K562 (cell line): ENCODE measurements around the gene SAT2. TPM values are rescaled to one million over a fixed set of nuclear protein-coding genes. Genes with fewer than 3 reads are reported as not detected.

ENCODE experiments used
- ATAC-seq: fragments of 200-7000 bp; cut with Tn5 transposase; 3 replicates; pipeline ENCODE4 v1.9.1; 2020; ENCODE audit warnings: moderate library complexity
- BruUV-seq: library from RNA; stranded (reverse); fragments of 400-500 nt; replicated peaks from 2 replicates; lab custom pipeline; 2021; lab: Mats Ljungman, UMichigan
- CTCF ChIA-PET: fragments of 300-600 bp; formaldehyde crosslinking; extraction: SDS; loops from one replicate; lab custom pipeline; 2021; ENCODE audit warnings: low intra/inter-chr PET ratio; lab: Yijun Ruan, JAX
- POLR2A ChIA-PET: fragments of 300-600, 350-650 bp; sonication (Branson Sonifier 250); formaldehyde crosslinking; extraction: SDS; loops from one replicate; lab custom pipeline; 2021; ENCODE audit warnings: antibody characterized with exemption, inconsistent platforms; lab: Yijun Ruan, JAX
- DNase-seq, 4 experiments: peaks; one replicate each; pipeline versions ENCODE4 v3.0.0 to v3.0.0-alpha.2; 2011 to 2018; ENCODE audit warnings: low spot score in 3 of 4, mixed read lengths in 3 of 4; ENCODE audit errors: extremely low read depth in 1 of 4
- FAIRE-seq: peaks from 2 replicates; lab custom pipeline; 2011; peaks lifted over from hg19 to GRCh38; lab: Jason Lieb, UNC
- H2AFZ ChIP-seq: 2 replicates; pipeline ENCODE4 v1.6.0; 2011; ENCODE audit warnings: low read depth, low read length, control low read depth, inconsistent platforms
- H3K27ac ChIP-seq: fragments of 200-600 bp; 3 replicates; pipeline ENCODE4 v1.8.0; 2011; ENCODE audit warnings: low read depth, mild to moderate bottlenecking, control low read depth, inconsistent platforms, low read length, moderate library complexity, mixed read lengths; ENCODE audit errors: extremely low read depth
- H3K27me3 ChIP-seq, 2 experiments: fragments of 300-600 bp in 1 of 2; 2 replicates in 1 of 2; 3 replicates in 1 of 2; pipeline versions ENCODE4 v1.6.0 to v1.8.0; 2011; ENCODE audit warnings: inconsistent platforms in 2 of 2, low read length in 2 of 2, mild to moderate bottlenecking in 1 of 2, mixed read lengths in 1 of 2, moderate library complexity in 1 of 2; ENCODE audit not compliant: control insufficient read depth in 2 of 2, insufficient read depth in 2 of 2
- H3K36me3 ChIP-seq: fragments of 300-600 bp; 3 replicates; pipeline ENCODE4 v1.8.0; 2011; ENCODE audit warnings: mild to moderate bottlenecking, low read length, inconsistent platforms; ENCODE audit not compliant: control insufficient read depth, insufficient read depth
- H3K4me1 ChIP-seq, 2 experiments: fragments of 200-600 bp in 1 of 2; replicated peaks in 1 of 2; 2 replicates in 1 of 2; 3 replicates in 1 of 2; pipeline versions ENCODE4 v1.5.1 to v1.8.0; 2011; ENCODE audit warnings: inconsistent platforms in 2 of 2, low read length in 2 of 2, mild to moderate bottlenecking in 1 of 2, mixed read lengths in 1 of 2, moderate library complexity in 1 of 2; ENCODE audit not compliant: control insufficient read depth in 2 of 2, insufficient read depth in 2 of 2
- H3K4me2 ChIP-seq: 2 replicates; pipeline ENCODE4 v1.6.1; 2011; ENCODE audit warnings: low read length, control low read depth, inconsistent platforms, mixed read lengths; ENCODE audit not compliant: insufficient read depth
- H3K4me3 ChIP-seq: fragments of 200-600 bp; sonication (generic), shearing (Covaris generic); 2 replicates; pipeline ENCODE4 v1.5.1; 2016; ENCODE audit warnings: control low read depth, inconsistent platforms
- H3K79me2 ChIP-seq: fragments of 200-600 bp; 3 replicates; pipeline ENCODE4 v1.8.0; 2011; ENCODE audit warnings: low read length, inconsistent platforms; ENCODE audit not compliant: control insufficient read depth, insufficient read depth
- H3K9ac ChIP-seq, 2 experiments: 2 replicates each; pipeline versions ENCODE4 v1.6.0 to v1.6.1; 2011; ENCODE audit warnings: low read depth in 2 of 2, low read length in 2 of 2, control low read depth in 1 of 2, inconsistent platforms in 1 of 2, mild to moderate bottlenecking in 1 of 2, mixed read lengths in 1 of 2; ENCODE audit not compliant: insufficient read depth in 1 of 2
- H3K9me1 ChIP-seq: one replicate; pipeline ENCODE4 v1.6.0; 2011; ENCODE audit warnings: inconsistent platforms, mild to moderate bottlenecking, low read length, moderate library complexity; ENCODE audit not compliant: control insufficient read depth, insufficient read depth
- H3K9me3 ChIP-seq: replicated peaks from 2 replicates; pipeline ENCODE4 v1.5.1; 2011; ENCODE audit warnings: low read depth, low read length, inconsistent platforms; ENCODE audit not compliant: control insufficient read depth, insufficient read depth
- H4K20me1 ChIP-seq: replicated peaks from 2 replicates; pipeline ENCODE4 v1.6.1; 2011; ENCODE audit warnings: low read length, inconsistent platforms, mixed read lengths; ENCODE audit not compliant: control insufficient read depth, insufficient read depth
- ATF1 ChIP-seq, 2 experiments: fragments of 450-650 bp in 1 of 2; IDR thresholded peaks; 2 replicates each; pipeline ENCODE4 v1.6.1; 2016; ENCODE audit warnings: missing compliant biosample characterization in 1 of 2, missing genetic modification characterization in 1 of 2
- DPF2 ChIP-seq: fragments of 450-650 bp; IDR thresholded peaks from 2 replicates; pipeline ENCODE4 v1.6.1; 2016
- ILK ChIP-seq: fragments of 450-650 bp; IDR thresholded peaks from 2 replicates; pipeline ENCODE4 v1.6.1; 2016; ENCODE audit warnings: missing genetic modification characterization, low read depth, mild to moderate bottlenecking, missing compliant biosample characterization, moderate library complexity, borderline replicate concordance
- PHF8 ChIP-seq: fragments of 200-600 bp; sonication (generic); IDR thresholded peaks from 2 replicates; pipeline ENCODE4 v1.6.1; 2012; ENCODE audit warnings: mixed run types, mild to moderate bottlenecking, inconsistent platforms, low read length, moderate library complexity, borderline replicate concordance
- POLR2B ChIP-seq: fragments of 450-650 bp; IDR thresholded peaks from 2 replicates; pipeline ENCODE4 v1.6.1; 2018; ENCODE audit warnings: low read depth; ENCODE audit not compliant: partially characterized antibody
- PYGO2 ChIP-seq: fragments of 450-650 bp; IDR thresholded peaks from 2 replicates; pipeline ENCODE4 v1.6.1; 2016; ENCODE audit warnings: mild to moderate bottlenecking, missing genetic modification characterization, moderate library complexity, missing compliant biosample characterization
- RAD21 ChIP-seq, 2 experiments: fragments of 250-450 bp in 1 of 2; fragments of 450-650 bp in 1 of 2; sonication (Bioruptor Pico) in 1 of 2; formaldehyde crosslinking in 1 of 2; IDR thresholded peaks in 1 of 2; conservative IDR thresholded peaks in 1 of 2; 2 replicates each; pipeline versions ENCODE4 v1.4.0 to v1.8.0; 2020 to 2022; ENCODE audit warnings: mild to moderate bottlenecking in 2 of 2, moderate library complexity in 1 of 2
- TAF1 ChIP-seq: IDR thresholded peaks from 2 replicates; pipeline ENCODE4 v1.6.1; 2011; ENCODE audit warnings: mild to moderate bottlenecking, low read length, moderate library complexity; ENCODE audit not compliant: insufficient read depth, control insufficient read depth, severe bottlenecking; ENCODE audit errors: extremely low read depth
- TGIF2 ChIP-seq: sonication (generic); formaldehyde crosslinking; IDR thresholded peaks from 2 replicates; pipeline ENCODE4 v1.8.1; 2022; ENCODE audit warnings: mild to moderate bottlenecking, missing genetic modification reagents, moderate library complexity
- TOE1 ChIP-seq, 2 experiments: fragments of 450-650 bp in 1 of 2; sonication (generic) in 1 of 2; formaldehyde crosslinking in 1 of 2; IDR thresholded peaks; 2 replicates each; pipeline versions ENCODE4 v1.7.1 to v1.8.0; 2016 to 2022; ENCODE audit warnings: borderline replicate concordance in 2 of 2, mild to moderate bottlenecking in 2 of 2, antibody characterized with exemption in 1 of 2, inconsistent platforms in 1 of 2, low read depth in 1 of 2, missing genetic modification reagents in 1 of 2, moderate library complexity in 1 of 2
- TRIM24 ChIP-seq, 2 experiments: fragments of 450-650 bp; IDR thresholded peaks; 2 replicates each; pipeline ENCODE4 v1.6.1; 2016
- ZFX ChIP-seq: sonication (generic); formaldehyde crosslinking; IDR thresholded peaks from 2 replicates; pipeline ENCODE4 v1.8.0; 2022; ENCODE audit warnings: mild to moderate bottlenecking, missing genetic modification reagents, moderate library complexity
- ZNF507 ChIP-seq: conservative IDR thresholded peaks from 2 replicates; pipeline ENCODE4 v1.6.1; 2017; ENCODE audit warnings: missing genetic modification characterization, missing compliant biosample characterization
- ZNF584 ChIP-seq: fragments of 200-800 bp; sonication (Bioruptor generic); IDR thresholded peaks from 2 replicates; pipeline ENCODE4 v1.6.1; 2016; ENCODE audit warnings: low read depth, mild to moderate bottlenecking, missing genetic modification characterization, missing compliant biosample characterization
- WGBS: fragments of 100-300 bp; shearing (Covaris generic); methylation state at CpG from one replicate; pipeline ENCODE4 v1.1.6; 2016; ENCODE audit warnings: low coverage, mixed read lengths; ENCODE audit not compliant: insufficient coverage; ENCODE audit errors: missing lambda C conversion rate; 5-methylcytosine and 5-hydroxymethylcytosine counted together
- in situ Hi-C: fragments of 300-500 bp; cut with MboI; formaldehyde crosslinking; loops from 4 replicates; pipeline ENCODE4 v1.15.0; 2018; ENCODE audit warnings: inconsistent platforms, mixed read lengths
- intact Hi-C: fragments of 100-400 bp; cut with micrococcal nuclease; formaldehyde crosslinking; loops from 2 replicates; pipeline ENCODE4 v1.14.2; 2022
- polyA plus RNA-seq, 8 experiments: library from polyadenylated mRNA; depleted of rRNA in 4 of 8; stranded (reverse) in 5 of 8; unstranded in 3 of 8; fragments of >200 nt; fragmentation: Nextera tagmentation in 2 of 8; fragmentation: Illumina TruSeq in 1 of 8; extraction: Ambion mirVana in 2 of 8; extraction: Trizol in 1 of 8; gene quantifications; 2 replicates each; pipeline versions ENCODE4 v1.2.1 to v1.2.3, GENCODE V29; 2011 to 2014; ENCODE audit warnings: inconsistent platforms in 1 of 8, missing spikeins in 1 of 8
- total RNA-seq, 7 experiments: library from RNA; depleted of rRNA in 6 of 7; stranded (reverse); fragments of >200 nt in 6 of 7; fragmentation: Illumina TruSeq in 2 of 7; extraction: Trizol in 2 of 7; gene quantifications; 2 replicates each; pipeline versions ENCODE4 v1.2.1 to v1.2.3, GENCODE V29; 2011 to 2021; ENCODE audit warnings: low replicate concordance in 1 of 7
- TF ChIP-seq, protein P1 (sequence below): fragments of 450-650 bp; IDR thresholded peaks from 2 replicates; pipeline ENCODE4 v1.6.1; 2016; ENCODE audit warnings: antibody characterized with exemption
- TF ChIP-seq, protein P2 (sequence below), 2 experiments: fragments of 450-650 bp in 1 of 2; sonication (generic) in 1 of 2; formaldehyde crosslinking; conservative IDR thresholded peaks; 2 replicates each; pipeline versions ENCODE4 v1.4.0 to v1.8.1; 2020 to 2022; ENCODE audit warnings: mild to moderate bottlenecking in 1 of 2, missing genetic modification reagents in 1 of 2
- TF ChIP-seq, protein P3 (sequence below): fragments of 250-450 bp; sonication (Bioruptor Pico); IDR thresholded peaks from 2 replicates; pipeline ENCODE4 v1.5.0; 2021; ENCODE audit warnings: mild to moderate bottlenecking, moderate library complexity

SAT2 gene
- total and polyA plus RNA-seq, 9 of the 15 experiments (the other 6 are each of a cell fraction or from before 2014, with no cell fraction given), result 2.0 to 8.0 (median 5.3) TPM

DNA sequence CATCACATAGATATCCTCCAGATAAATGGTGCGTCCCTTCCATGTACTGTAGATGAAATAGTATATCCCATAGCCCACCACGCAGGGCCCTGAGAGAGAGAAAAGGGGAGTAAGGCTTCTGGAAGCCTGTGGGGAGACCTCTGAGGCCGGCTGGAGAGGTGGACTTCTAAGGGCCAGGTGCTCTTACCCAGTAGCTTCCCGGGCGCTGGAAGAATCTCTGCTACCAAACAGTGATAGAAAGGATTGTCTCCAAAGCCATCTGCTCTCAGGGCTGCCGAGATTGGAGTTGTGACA, 718 bp downstream of the SAT2 start:
- H4K20me1 ChIP-seq, result no peaks in the 10 kb centered on the region
- H3K4me1 ChIP-seq, result peaks cover 0 to 17% of the 10 kb centered on the region in 2 experiments; a peak in 4 of 5 replicates
- no peak for DNase-seq
- TF ChIP-seq TRIM24 (IDR thresholded peaks at IDR 0.05) (no peak), ILK (tag) (no peak), ZFX (CRISPR knock-in tag) (no peak), DPF2 (no peak), TGIF2 (no peak), RAD21 (CRISPR knock-in tag; conservative IDR thresholded peaks at IDR 0.05 in 1 of 2, IDR thresholded peaks at IDR 0.05 in 1 of 2) (no peak), PYGO2 (no peak), ZNF507 (tag) (no peak), POLR2B (no peak), TOE1 (IDR thresholded peaks at IDR 0.05; ENCODE audit: borderline replicate concordance) (no peak), TOE1 (CRISPR knock-in tag; IDR thresholded peaks at IDR 0.05; ENCODE audit: borderline replicate concordance, low read depth) (no peak), PHF8 (no peak), TAF1 (no peak), ATF1 (CRISPR knock-in tag; IDR thresholded peaks at IDR 0.05) (no peak), ATF1 (tag; IDR thresholded peaks at IDR 0.05) (no peak), ZNF584 (no peak)
- TF ChIP-seq, protein P1, sequence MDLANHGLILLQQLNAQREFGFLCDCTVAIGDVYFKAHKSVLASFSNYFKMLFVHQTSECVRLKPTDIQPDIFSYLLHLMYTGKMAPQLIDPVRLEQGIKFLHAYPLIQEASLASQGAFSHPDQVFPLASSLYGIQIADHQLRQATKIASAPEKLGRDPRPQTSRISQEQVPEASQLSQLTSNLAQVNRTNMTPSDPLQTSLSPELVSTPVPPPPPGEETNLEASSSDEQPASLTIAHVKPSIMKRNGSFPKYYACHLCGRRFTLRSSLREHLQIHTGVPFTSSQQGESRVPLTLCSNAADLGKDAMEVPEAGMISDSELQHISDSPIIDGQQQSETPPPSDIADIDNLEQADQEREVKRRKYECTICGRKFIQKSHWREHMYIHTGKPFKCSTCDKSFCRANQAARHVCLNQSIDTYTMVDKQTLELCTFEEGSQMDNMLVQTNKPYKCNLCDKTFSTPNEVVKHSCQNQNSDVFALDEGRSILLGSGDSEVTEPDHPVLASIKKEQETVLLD, result no peak
- TF ChIP-seq, protein P2, sequence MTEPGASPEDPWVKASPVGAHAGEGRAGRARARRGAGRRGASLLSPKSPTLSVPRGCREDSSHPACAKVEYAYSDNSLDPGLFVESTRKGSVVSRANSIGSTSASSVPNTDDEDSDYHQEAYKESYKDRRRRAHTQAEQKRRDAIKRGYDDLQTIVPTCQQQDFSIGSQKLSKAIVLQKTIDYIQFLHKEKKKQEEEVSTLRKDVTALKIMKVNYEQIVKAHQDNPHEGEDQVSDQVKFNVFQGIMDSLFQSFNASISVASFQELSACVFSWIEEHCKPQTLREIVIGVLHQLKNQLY (CRISPR knock-in tag; conservative IDR thresholded peaks at IDR 0.05), result no peak
- TF ChIP-seq, protein P3, sequence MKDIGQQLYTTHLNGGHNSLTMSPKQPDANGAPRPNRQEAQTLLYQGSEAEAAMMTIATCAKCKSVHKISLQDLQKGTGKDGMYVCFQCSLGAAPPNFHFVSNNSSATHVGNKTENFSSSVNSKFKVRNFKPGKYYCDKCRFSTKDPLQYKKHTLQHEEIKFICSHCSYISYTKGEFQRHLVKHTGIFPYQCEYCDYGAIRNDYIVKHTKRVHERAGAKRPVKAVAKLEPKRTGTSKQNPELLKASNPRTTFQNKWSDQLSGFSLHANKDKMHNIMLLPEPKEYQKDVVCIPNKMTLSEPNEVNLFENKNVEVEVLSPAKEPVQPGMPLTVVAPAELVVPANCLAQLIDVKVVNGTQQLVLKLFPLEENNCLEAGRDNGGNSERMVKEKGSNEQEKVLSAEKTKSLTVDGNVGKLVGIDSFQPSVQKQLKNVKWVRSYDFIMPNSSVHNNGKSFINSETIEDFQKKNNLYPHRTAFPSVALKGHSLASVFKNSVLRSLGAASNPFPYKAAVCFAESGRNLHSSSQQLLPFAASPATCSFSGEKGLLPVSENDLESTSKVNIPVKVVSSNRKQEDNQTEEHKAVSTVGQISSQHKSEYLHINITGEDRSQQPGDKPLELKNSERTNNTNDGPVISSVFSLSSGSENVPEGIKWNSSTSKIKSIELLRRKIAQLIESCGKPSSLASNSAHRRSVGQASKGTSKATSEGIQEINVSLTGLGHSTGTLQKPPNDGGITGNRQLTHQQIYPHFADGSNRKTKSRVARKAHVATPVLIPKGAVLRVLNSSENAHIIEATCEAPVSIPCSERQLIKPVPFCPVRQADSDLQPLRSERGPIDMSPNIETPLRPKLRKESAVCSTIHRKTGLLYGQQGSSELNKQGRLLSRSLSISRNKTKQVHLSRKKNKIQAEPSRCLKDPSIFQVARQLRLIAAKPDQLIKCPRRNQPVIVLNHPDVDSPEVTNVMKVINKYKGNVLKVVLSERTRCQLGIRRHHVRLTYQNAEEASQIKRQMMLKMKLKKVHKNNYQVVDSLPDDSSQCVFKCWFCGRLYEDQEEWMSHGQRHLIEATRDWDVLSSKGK (CRISPR knock-in tag), result no peak

More for the DNA sequence above, 718 bp downstream of the SAT2 start:
- H3K27me3 ChIP-seq, result no peaks in the 10 kb centered on the region
- ChIA-PET POLR2A (interaction anchor here (0.7 to 3.5 kb wide), 5 partner anchors 9 to 60 kb away, joined by 3 to 38 read pairs (median 5); partner anchors contain the start of genes FXR2, TP53 and WRAP53), CTCF (no interaction called here)
- H3K36me3 ChIP-seq, result no peaks in the 10 kb centered on the region
- in situ Hi-C loops (no loop called here), intact Hi-C loops (no loop called here)
- H3K4me3 ChIP-seq, result peak overlapping the region; percentile 51
- 0% methylated on average over 3 of the region's 6 CpGs for whole genome bisulfite sequencing
- no peaks in the 10 kb centered on the region for H3K9me1 ChIP-seq
- peak overlapping the region in 1 of 2 experiments; percentile 92; a peak in 2 of 4 replicates for H3K9ac ChIP-seq
- H3K9me3 ChIP-seq, result no peaks in the 10 kb centered on the region
- ATAC-seq (no peak), FAIRE-seq (no peak)
- H2AFZ ChIP-seq, result no peak overlapping the region
- H3K79me2 ChIP-seq, result no peaks in the 10 kb centered on the region
- H3K27ac ChIP-seq, result no peak overlapping the region
- peak overlapping the region; percentile 77 for H3K4me2 ChIP-seq
- BruUV-seq, result no TSS peak
